Thyroid gland (tissue), 4 donors: ENCODE data around the gene NUMBL.

Source experiments
- CTCF ChIP-seq, 6 experiments: fragments of 200-600 bp in 3 of 6; fragments of 450-650 bp in 3 of 6; sonication (generic) in 3 of 6; IDR thresholded peaks; one replicate each; pipeline ENCODE4 v1.5.1; 2016 to 2019; ENCODE audit warnings: antibody characterized with exemption in 6 of 6, mild to moderate bottlenecking in 2 of 6, inconsistent platforms in 1 of 6, moderate library complexity in 1 of 6
- POLR2A ChIP-seq, 2 donors: fragments of 450-650 bp; IDR thresholded peaks; one replicate each; pipeline ENCODE4 v1.6.1; 2017; ENCODE audit warnings: antibody characterized with exemption in 2 of 2, mild to moderate bottlenecking in 2 of 2, moderate library complexity in 1 of 2

GRCh38 chr19:40621966-40622772, 68.3 kb downstream of the NUMBL start:
- TF ChIP-seq CTCF (IDR thresholded peaks at IDR 0.05) (no peak), POLR2A (IDR thresholded peaks at IDR 0.05) (no peak)
